Mesothelial cell of epicardium (in vitro differentiated cells): ENCODE measurements around the gene ATF2. TPM values are rescaled to one million over a fixed set of nuclear protein-coding genes. Genes with fewer than 3 reads are reported as not detected.

Experiments
- DNase-seq, 2 experiments: peaks; one replicate each; pipeline ENCODE4 v3.0.0; 2021; ENCODE audit warnings: low spot score in 2 of 2; ENCODE audit not compliant: unreplicated experiment in 2 of 2
- H3K27ac Mint-ChIP-seq: 2 replicates; pipeline ENCODE4 v1.8.0; 2021; ENCODE audit warnings: mixed read lengths
- H3K27me3 Mint-ChIP-seq: 2 replicates; pipeline ENCODE4 v1.8.0; 2021; ENCODE audit warnings: low read depth, mixed read lengths
- H3K36me3 Mint-ChIP-seq: 2 replicates; pipeline ENCODE4 v1.8.0; 2021; ENCODE audit warnings: mixed read lengths
- H3K4me1 Mint-ChIP-seq: 2 replicates; pipeline ENCODE4 v1.8.0; 2021; ENCODE audit warnings: mixed read lengths
- H3K4me3 Mint-ChIP-seq: 2 replicates; pipeline ENCODE4 v1.8.0; 2021; ENCODE audit warnings: mild to moderate bottlenecking, moderate library complexity, mixed read lengths
- H3K9me3 Mint-ChIP-seq: 2 replicates; pipeline ENCODE4 v1.8.0; 2021; ENCODE audit warnings: mixed read lengths
- CTCF ChIP-seq: fragments of 200-600 bp; sonication (generic); IDR thresholded peaks from one replicate; pipeline ENCODE4 v1.5.0; 2021; ENCODE audit warnings: antibody characterized with exemption; ENCODE audit not compliant: unreplicated experiment
- total RNA-seq: library from RNA; stranded (reverse); gene quantifications from 3 replicates; pipeline ENCODE4 v1.2.1, GENCODE V29; 2021

The ATF2 gene
- total RNA-seq, 1 donor from 2014 or later: 62.7 TPM

GRCh38 chr2:175055993-175056392, 112.0 kb downstream of the ATF2 start:
- Mint-ChIP-seq H3K9me3 (peaks cover 5% of the 10 kb centered on the region), H3K4me3 (no peak overlapping the region), H3K27me3 (no peaks in the 10 kb centered on the region), H3K4me1 (no peaks in the 10 kb centered on the region), H3K27ac (no peak overlapping the region), H3K36me3 (no peaks in the 10 kb centered on the region)
- DNase-seq: no peak
- no peak for TF ChIP-seq CTCF

- no peaks in the 10 kb centered on the region for H3K4me1 Mint-ChIP-seq
- TF ChIP-seq CTCF: no peak
- peaks cover 9% of the 10 kb centered on the region for H3K9me3 Mint-ChIP-seq
- H3K36me3 Mint-ChIP-seq: no peaks in the 10 kb centered on the region
- H3K27me3 Mint-ChIP-seq: no peaks in the 10 kb centered on the region
- DNase-seq: no peak
- H3K27ac Mint-ChIP-seq: no peak overlapping the region
- no peak overlapping the region for H3K4me3 Mint-ChIP-seq
These were observed 113.7 kb downstream of the ATF2 start for GRCh38 chr2:175054340-175054739.

- H3K9me3 Mint-ChIP-seq: peaks cover 25% of the 10 kb centered on the region
- H3K27me3 Mint-ChIP-seq: no peaks in the 10 kb centered on the region
- no peak for DNase-seq
- no peaks in the 10 kb centered on the region for H3K36me3 Mint-ChIP-seq
- no peak overlapping the region for H3K27ac Mint-ChIP-seq
- H3K4me1 Mint-ChIP-seq: no peaks in the 10 kb centered on the region
- H3K4me3 Mint-ChIP-seq: no peak overlapping the region
- no peak for TF ChIP-seq CTCF
These were observed 118.3 kb downstream of the ATF2 start for GRCh38 chr2:175049661-175050060.

- TF ChIP-seq CTCF: no peak
- Mint-ChIP-seq H3K27me3 (no peaks in the 10 kb centered on the region), H3K36me3 (no peaks in the 10 kb centered on the region), H3K4me1 (no peaks in the 10 kb centered on the region), H3K27ac (no peak overlapping the region), H3K9me3 (peaks cover 36% of the 10 kb centered on the region), H3K4me3 (no peak overlapping the region)
- DNase-seq: no peak
These were observed 119.7 kb downstream of the ATF2 start for GRCh38 chr2:175048275-175048674.

- no peaks in the 10 kb centered on the region for H3K27me3 Mint-ChIP-seq
- no peak for DNase-seq
- H3K27ac Mint-ChIP-seq: no peak overlapping the region
- no peaks in the 10 kb centered on the region for H3K36me3 Mint-ChIP-seq
- H3K4me1 Mint-ChIP-seq: no peaks in the 10 kb centered on the region
- no peak for TF ChIP-seq CTCF
- peaks cover 25% of the 10 kb centered on the region for H3K9me3 Mint-ChIP-seq
- H3K4me3 Mint-ChIP-seq: no peak overlapping the region
These were observed 128.5 kb downstream of the ATF2 start for GRCh38 chr2:175039490-175039889.

GRCh38 chr2:175039031-175039430, 129.0 kb downstream of the ATF2 start:
- Mint-ChIP-seq H3K4me3 (no peak overlapping the region), H3K4me1 (no peaks in the 10 kb centered on the region), H3K27ac (no peak overlapping the region), H3K36me3 (no peaks in the 10 kb centered on the region), H3K9me3 (peaks cover 22% of the 10 kb centered on the region), H3K27me3 (no peaks in the 10 kb centered on the region)
- DNase-seq: no peak
- TF ChIP-seq CTCF: no peak
